Gastroesophageal sphincter (tissue), 4 donors: Measurements from ENCODE around the gene NBEA. TPM values are rescaled to one million over a fixed set of nuclear protein-coding genes. Genes with fewer than 3 reads are reported as not detected.
"Not testable (repeated sequence)": the region's sequence is repeated elsewhere in the genome, so short reads cannot be mapped to it uniquely, and the experiment has no call there.

ENCODE experiments used
- ATAC-seq: fragments of 150-250 bp; one replicate; pipeline ENCODE4 v1.9.1; 2016; ENCODE audit warnings: mild to moderate bottlenecking, moderate library complexity
- H3K27ac ChIP-seq, 4 donors: fragments of 200-600 bp; sonication (generic) in 3 of 4; 1 replicate in 3 of 4; 2 replicates in 1 of 4; pipeline ENCODE4 v1.5.1; 2016 to 2019
- H3K27me3 ChIP-seq: fragments of 200-600 bp; sonication (generic); one replicate; pipeline ENCODE4 v1.5.1; 2019
- H3K36me3 ChIP-seq, 2 donors: fragments of 200-600 bp; sonication (generic); one replicate each; pipeline ENCODE4 v1.5.1; 2019; ENCODE audit warnings: control low read depth in 1 of 2
- H3K4me1 ChIP-seq, 3 donors: fragments of 200-600 bp; sonication (generic); 1 replicate in 2 of 3; 2 replicates in 1 of 3; pipeline ENCODE4 v1.5.1; 2016 to 2019; ENCODE audit warnings: control low read depth in 2 of 3
- H3K4me3 ChIP-seq, 2 donors: fragments of 200-600 bp; sonication (generic); one replicate each; pipeline ENCODE4 v1.5.1; 2019; ENCODE audit warnings: mild to moderate bottlenecking in 1 of 2, moderate library complexity in 1 of 2
- H3K9me3 ChIP-seq, 3 donors: fragments of 200-600 bp; sonication (generic); one replicate each; pipeline ENCODE4 v1.5.1; 2017 to 2019; ENCODE audit warnings: control low read depth in 2 of 3
- EP300 ChIP-seq: sonication (generic); formaldehyde crosslinking; IDR thresholded peaks from one replicate; pipeline ENCODE4 v1.6.1; 2017; ENCODE audit warnings: antibody characterized with exemption, mild to moderate bottlenecking
- POLR2A ChIP-seq, 2 donors: fragments of 450-650 bp; IDR thresholded peaks; one replicate each; pipeline ENCODE4 v1.6.1; 2017; ENCODE audit warnings: antibody characterized with exemption in 2 of 2, mild to moderate bottlenecking in 2 of 2, moderate library complexity in 1 of 2
- POLR2AphosphoS5 ChIP-seq: sonication (generic); formaldehyde crosslinking; IDR thresholded peaks from one replicate; pipeline ENCODE4 v1.6.1; 2017; ENCODE audit warnings: antibody characterized with exemption
- WGBS, 2 donors: methylation state at CpG; one replicate each; pipeline ENCODE4 v1.1.5; 2018; ENCODE audit warnings: low coverage in 1 of 2; 5-methylcytosine and 5-hydroxymethylcytosine counted together
- total RNA-seq, 4 donors: library from RNA; depleted of rRNA; stranded (reverse); fragments of >200 nt; gene quantifications; one replicate each; pipeline ENCODE4 v1.1.0, GENCODE V29; 2016
- TF ChIP-seq, protein P1 (sequence below), 4 experiments: fragments of 200-600 bp in 2 of 4; fragments of 450-650 bp in 2 of 4; sonication (generic) in 1 of 4; IDR thresholded peaks; one replicate each; pipeline ENCODE4 v1.5.1; 2017 to 2019; ENCODE audit warnings: antibody characterized with exemption in 4 of 4, mild to moderate bottlenecking in 2 of 4, moderate library complexity in 2 of 4

The NBEA gene
- total RNA-seq, 4 donors from 2014 or later: 24.8 to 52.1 (median 35.4) TPM

DNA sequence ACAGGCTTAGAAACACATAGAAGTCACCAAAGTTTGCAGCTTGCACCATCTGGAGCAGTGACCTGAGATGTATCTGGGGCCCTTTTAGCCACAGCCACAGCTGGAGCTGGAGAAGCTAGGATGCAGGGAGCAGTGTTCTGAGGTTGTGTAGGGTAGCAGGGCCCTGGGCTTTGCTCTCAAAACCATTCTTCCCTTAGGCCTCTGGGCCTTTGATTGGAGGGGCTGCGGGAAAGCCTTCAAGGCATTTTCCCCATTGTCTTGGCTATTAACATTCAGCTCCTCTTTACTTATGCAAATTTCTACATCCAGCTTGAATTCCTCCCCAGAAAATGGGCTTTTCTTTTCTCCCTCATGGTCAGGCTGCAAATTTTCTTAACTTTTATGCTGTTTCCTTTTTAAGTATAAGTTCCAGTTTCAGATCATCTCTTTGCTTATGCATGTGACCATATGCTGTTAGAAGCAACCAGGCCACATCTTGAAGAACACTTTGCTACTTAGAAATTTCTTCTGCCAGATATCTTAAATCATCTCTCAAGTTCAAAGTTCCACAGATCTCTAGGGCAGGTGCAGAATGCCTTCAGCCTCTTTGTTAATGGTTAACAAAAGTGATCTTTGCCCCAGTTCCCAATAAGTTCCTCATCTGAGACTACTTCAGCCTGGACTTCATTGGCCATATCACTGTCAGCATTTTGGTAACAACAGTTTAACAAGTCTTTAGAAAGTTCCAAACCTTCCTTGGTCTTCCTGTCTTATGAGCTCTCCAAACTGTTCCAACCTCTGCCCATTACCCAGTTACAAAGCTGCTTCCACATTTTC, 48.5 kb downstream of the NBEA start:
- H3K27me3 ChIP-seq: no peaks in the 10 kb centered on the region
- H3K4me1 ChIP-seq: no peaks in the 10 kb centered on the region
- ATAC-seq: no peak
- no peaks in the 10 kb centered on the region for H3K36me3 ChIP-seq
- TF ChIP-seq POLR2A (IDR thresholded peaks at IDR 0.05) (no peak), EP300 (no peak), POLR2AphosphoS5 (no peak)
- TF ChIP-seq, protein P1, sequence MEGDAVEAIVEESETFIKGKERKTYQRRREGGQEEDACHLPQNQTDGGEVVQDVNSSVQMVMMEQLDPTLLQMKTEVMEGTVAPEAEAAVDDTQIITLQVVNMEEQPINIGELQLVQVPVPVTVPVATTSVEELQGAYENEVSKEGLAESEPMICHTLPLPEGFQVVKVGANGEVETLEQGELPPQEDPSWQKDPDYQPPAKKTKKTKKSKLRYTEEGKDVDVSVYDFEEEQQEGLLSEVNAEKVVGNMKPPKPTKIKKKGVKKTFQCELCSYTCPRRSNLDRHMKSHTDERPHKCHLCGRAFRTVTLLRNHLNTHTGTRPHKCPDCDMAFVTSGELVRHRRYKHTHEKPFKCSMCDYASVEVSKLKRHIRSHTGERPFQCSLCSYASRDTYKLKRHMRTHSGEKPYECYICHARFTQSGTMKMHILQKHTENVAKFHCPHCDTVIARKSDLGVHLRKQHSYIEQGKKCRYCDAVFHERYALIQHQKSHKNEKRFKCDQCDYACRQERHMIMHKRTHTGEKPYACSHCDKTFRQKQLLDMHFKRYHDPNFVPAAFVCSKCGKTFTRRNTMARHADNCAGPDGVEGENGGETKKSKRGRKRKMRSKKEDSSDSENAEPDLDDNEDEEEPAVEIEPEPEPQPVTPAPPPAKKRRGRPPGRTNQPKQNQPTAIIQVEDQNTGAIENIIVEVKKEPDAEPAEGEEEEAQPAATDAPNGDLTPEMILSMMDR (IDR thresholded peaks at IDR 0.05): no peak
- peaks cover 0 to 16% (median 0%) of the 10 kb centered on the region in 3 donors for H3K9me3 ChIP-seq
- WGBS, 2 donors: 100% methylated on average over 1 of the region's 1 CpG; no CpG with 5 or more reads in 1 of the 2 donors
- no peak overlapping the region for H3K27ac ChIP-seq
- no peak overlapping the region for H3K4me3 ChIP-seq

GRCh38 chr13:34993470-34993869, 51.4 kb downstream of the NBEA start:
- no peak overlapping the region for H3K4me3 ChIP-seq
- H3K36me3 ChIP-seq: no peaks in the 10 kb centered on the region
- no peak for TF ChIP-seq POLR2AphosphoS5
- TF ChIP-seq, protein P1 (IDR thresholded peaks at IDR 0.05): no peak
- no peak for TF ChIP-seq POLR2A (IDR thresholded peaks at IDR 0.05)
- TF ChIP-seq EP300: no peak
- WGBS, 2 donors: 78 to 97% methylated on average over 3 of the region's 3 CpGs
- H3K4me1 ChIP-seq: no peaks in the 10 kb centered on the region
- H3K27me3 ChIP-seq: no peaks in the 10 kb centered on the region
- H3K27ac ChIP-seq: no peak overlapping the region
- ATAC-seq: no peak
- H3K9me3 ChIP-seq: peaks cover 0 to 12% (median 0%) of the 10 kb centered on the region in 3 donors

DNA sequence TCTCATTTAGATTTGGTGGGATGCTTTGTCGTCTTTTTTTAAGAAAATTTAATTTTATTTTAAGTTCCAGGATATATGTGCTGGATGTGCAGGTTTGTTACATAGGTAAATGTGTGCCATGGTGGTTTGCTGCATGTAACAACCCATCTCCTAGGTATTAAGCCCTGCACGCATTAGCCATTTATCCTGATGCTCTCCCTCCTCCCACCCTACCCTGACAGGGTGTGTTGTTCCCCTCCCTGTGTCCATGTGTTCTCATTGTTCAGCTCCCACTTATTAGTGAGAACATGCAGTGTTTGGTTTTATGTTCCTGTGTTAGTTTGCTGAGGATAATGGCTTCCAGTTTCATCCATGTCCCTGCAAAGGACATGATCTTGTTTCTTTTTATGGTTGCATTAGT, 61.7 kb downstream of the NBEA start:
- 95 to 100% methylated on average over 2 of the region's 2 CpGs for WGBS, 2 donors
- not testable (repeated sequence) for ATAC-seq

DNA sequence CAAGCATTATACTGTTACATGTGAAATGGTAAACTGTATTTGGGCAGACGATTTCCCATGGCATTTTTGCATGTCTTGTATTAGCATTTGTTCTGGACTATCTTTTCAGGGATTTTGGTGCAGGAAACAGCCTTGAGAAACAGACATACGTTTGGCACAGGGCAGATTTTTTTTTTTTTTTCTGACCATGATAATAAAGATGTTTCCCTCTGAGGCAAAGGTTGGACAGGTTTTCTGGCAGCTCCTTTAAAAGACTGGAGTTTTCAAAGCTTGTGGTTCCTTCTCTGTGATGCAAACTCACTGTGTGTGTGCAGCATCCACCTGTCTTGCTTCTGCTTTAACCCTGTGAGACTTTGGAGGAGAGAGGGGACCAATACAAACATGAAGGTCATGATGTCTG, 63.0 kb downstream of the NBEA start:
- WGBS, 2 donors: 31 to 36% methylated on average over 2 of the region's 2 CpGs
- H3K27ac ChIP-seq: no peak overlapping the region

More for the DNA sequence above, 61.7 kb downstream of the NBEA start:
- not testable (repeated sequence) for H3K36me3 ChIP-seq, H3K27ac ChIP-seq, H3K4me3 ChIP-seq, H3K9me3 ChIP-seq, H3K27me3 ChIP-seq
- H3K4me1 ChIP-seq: peaks cover 0 to 15% (median 3%) of the 10 kb centered on the region in 3 donors

DNA sequence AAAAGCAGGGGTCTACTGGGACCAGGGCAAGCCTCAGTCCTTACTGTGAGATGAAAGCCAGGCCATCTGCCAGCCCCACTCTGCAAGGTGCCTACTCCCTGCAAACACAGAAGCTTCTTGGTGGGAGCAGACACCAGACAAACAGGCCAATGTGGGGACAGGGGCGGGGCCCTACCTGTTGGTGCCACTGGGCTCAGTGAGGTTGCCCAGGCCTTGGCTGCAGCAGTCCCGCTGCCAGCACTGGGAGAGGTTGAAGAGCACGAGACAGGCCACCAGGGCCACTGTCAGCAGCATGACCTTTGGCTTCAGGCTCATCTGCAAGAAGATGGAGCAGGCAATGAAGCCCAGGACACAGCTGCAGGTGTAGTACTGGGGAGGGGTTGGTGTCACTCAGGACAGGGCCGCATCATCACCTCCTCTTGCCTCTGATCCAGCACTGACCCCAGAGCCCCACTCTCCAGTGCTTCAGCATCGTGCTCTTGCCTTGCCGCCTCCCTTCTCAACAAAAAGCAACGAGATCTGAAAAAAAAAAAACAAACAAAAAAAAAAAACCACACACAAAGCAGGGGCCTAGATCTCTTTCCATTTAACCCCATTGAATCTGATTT, 72.6 kb downstream of the NBEA start:
- no peak for TF ChIP-seq EP300
- no peak for TF ChIP-seq POLR2AphosphoS5
- no peak for TF ChIP-seq POLR2A (IDR thresholded peaks at IDR 0.05)
- TF ChIP-seq, protein P1 (IDR thresholded peaks at IDR 0.05): no peak
- Histone ChIP-seq H3K4me3 (no peak overlapping the region), H3K27me3 (no peaks in the 10 kb centered on the region), H3K27ac (no peak overlapping the region), H3K4me1 (peaks cover 0 to 23% (median 0%) of the 10 kb centered on the region in 3 donors), H3K9me3 (no peaks in the 10 kb centered on the region), H3K36me3 (no peaks in the 10 kb centered on the region)
- 57% methylated on average over 1 of the region's 7 CpGs; no CpG with 5 or more reads in 1 of the 2 donors for WGBS, 2 donors
- ATAC-seq: no peak

More for the DNA sequence above, 63.0 kb downstream of the NBEA start:
- no peak overlapping the region for H3K4me3 ChIP-seq
- H3K9me3 ChIP-seq: no peaks in the 10 kb centered on the region
- ATAC-seq: no peak
- H3K36me3 ChIP-seq: no peaks in the 10 kb centered on the region
- peaks cover 0 to 15% (median 3%) of the 10 kb centered on the region in 3 donors for H3K4me1 ChIP-seq
- no peak for TF ChIP-seq EP300
- TF ChIP-seq, protein P1 (IDR thresholded peaks at IDR 0.05): no peak
- no peak for TF ChIP-seq POLR2AphosphoS5
- no peak for TF ChIP-seq POLR2A (IDR thresholded peaks at IDR 0.05)
- H3K27me3 ChIP-seq: no peaks in the 10 kb centered on the region
